ENCODE measurements around the gene CIC.

Gene CIC

GRCh38 chr19:42290136-42290522, 21.1 kb downstream of the CIC start:
- DNase-seq = no peak

- DNase-seq = no peak
These were observed 21.7 kb downstream of the CIC start for GRCh38 chr19:42290523-42291434.

- no peak for DNase-seq
These were observed 22.4 kb downstream of the CIC start for GRCh38 chr19:42291435-42291810.

- no peak for DNase-seq
These were observed 23.2 kb downstream of the CIC start for GRCh38 chr19:42292042-42292960.

GRCh38 chr19:42292963-42293362, 23.9 kb downstream of the CIC start:
- DNase-seq = no peak

- DNase-seq = no peak
These were observed 24.5 kb downstream of the CIC start for GRCh38 chr19:42293540-42293939.

- DNase-seq = no peak
These were observed 24.9 kb downstream of the CIC start for GRCh38 chr19:42293948-42294347.

GRCh38 chr19:42294471-42295137, 25.6 kb downstream of the CIC start:
- DNase-seq = no peak

- no peak for DNase-seq
These were observed 26.3 kb downstream of the CIC start for GRCh38 chr19:42295342-42295741.

GRCh38 chr19:42295831-42296525, 26.9 kb downstream of the CIC start:
- no peak for DNase-seq

- DNase-seq = no peak
These were observed 28.0 kb downstream of the CIC start for GRCh38 chr19:42297039-42297438.

GRCh38 chr19:42301646-42302203, 32.7 kb downstream of the CIC start, which contains the start of gene PRR19:
Gene PRR19, plus strand, starts transcription at chr19:42302132. Its CDS starts 7,453 bp downstream, at chr19:42309585.
- no peak for DNase-seq

- DNase-seq = no peak
These were observed 34.0 kb downstream of the CIC start for GRCh38 chr19:42303101-42303464.

- no peak for DNase-seq
These were observed 34.8 kb downstream of the CIC start for GRCh38 chr19:42303876-42304275.

- DNase-seq = no peak
These were observed 37.6 kb downstream of the CIC start for GRCh38 chr19:42306646-42307045.

GRCh38 chr19:42309686-42310085, 40.6 kb downstream of the CIC start:
- no peak for DNase-seq

- no peak for DNase-seq
These were observed 42.6 kb downstream of the CIC start for GRCh38 chr19:42311657-42312056.

GRCh38 chr19:42312370-42312769, 43.3 kb downstream of the CIC start:
- no peak for DNase-seq

- DNase-seq = no peak
These were observed 44.2 kb downstream of the CIC start, which contains the start of gene TMEM145 for GRCh38 chr19:42313096-42313839. Gene TMEM145, plus strand, starts transcription at chr19:42313309. Its CDS starts 68 bp downstream, at chr19:42313377.

GRCh38 chr19:42313840-42314755, 45.0 kb downstream of the CIC start:
- DNase-seq = no peak
